ENCODE data around the gene TBC1D22B.

TBC1D22B gene

DNA sequence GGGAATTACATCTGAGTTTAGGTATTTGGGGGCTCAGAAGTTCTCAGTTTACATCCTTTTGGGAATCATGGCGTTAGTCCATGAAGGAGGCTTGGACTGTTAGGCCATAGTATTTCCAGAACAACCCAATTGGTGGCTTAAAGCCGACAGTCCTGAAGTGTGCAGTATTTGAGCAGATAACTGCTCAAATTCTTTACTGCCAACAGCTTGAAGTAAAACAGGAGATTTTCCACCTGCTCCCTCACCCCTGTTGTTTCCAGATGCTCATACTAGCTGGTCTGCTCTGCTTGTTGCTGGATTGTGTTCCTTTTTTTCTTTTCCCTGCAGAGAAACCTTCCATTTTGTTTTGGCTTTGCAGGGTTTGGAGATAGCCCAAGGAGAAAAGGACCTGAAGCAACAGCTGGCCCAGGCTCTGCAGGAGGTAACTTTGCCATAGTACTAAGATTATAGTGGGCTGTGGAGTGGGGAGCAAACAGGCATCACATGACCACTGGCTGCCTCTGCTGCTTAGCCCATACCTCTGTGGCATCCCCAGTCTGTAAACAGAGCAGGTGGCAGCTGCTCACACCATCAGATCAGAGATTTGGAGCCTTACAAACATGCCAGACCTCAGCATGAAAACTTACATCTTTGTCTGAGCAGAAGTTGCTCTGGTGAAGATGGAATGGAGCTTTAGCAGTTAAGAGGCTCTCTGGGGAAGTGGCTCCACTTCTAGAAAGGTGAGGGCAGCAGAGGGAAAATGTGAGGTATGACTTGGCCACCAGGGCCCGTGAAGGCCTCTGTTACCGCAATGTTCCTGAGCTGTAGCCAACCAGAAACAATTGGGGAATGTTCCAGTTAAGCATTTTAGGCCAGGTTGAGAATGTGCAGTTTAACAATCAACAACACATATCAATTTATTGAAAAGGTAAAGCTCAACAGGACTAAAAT lies 113.8 kb downstream of the TBC1D22B start:
- no peaks in the 10 kb centered on the region for H3K27me3 ChIP-seq
- TF ChIP-seq, protein P1, sequence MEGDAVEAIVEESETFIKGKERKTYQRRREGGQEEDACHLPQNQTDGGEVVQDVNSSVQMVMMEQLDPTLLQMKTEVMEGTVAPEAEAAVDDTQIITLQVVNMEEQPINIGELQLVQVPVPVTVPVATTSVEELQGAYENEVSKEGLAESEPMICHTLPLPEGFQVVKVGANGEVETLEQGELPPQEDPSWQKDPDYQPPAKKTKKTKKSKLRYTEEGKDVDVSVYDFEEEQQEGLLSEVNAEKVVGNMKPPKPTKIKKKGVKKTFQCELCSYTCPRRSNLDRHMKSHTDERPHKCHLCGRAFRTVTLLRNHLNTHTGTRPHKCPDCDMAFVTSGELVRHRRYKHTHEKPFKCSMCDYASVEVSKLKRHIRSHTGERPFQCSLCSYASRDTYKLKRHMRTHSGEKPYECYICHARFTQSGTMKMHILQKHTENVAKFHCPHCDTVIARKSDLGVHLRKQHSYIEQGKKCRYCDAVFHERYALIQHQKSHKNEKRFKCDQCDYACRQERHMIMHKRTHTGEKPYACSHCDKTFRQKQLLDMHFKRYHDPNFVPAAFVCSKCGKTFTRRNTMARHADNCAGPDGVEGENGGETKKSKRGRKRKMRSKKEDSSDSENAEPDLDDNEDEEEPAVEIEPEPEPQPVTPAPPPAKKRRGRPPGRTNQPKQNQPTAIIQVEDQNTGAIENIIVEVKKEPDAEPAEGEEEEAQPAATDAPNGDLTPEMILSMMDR (IDR thresholded peaks at IDR 0.05; ENCODE audit: low read depth, low read length): no peak
- no peaks in the 10 kb centered on the region for H3K4me1 ChIP-seq
- no peak overlapping the region for H3K4me3 ChIP-seq (ENCODE audit: low read depth, low read length)
- no peaks in the 10 kb centered on the region for H3K9me3 ChIP-seq
- DNase-seq: no peak
- H3K36me3 ChIP-seq: peaks cover 33% of the 10 kb centered on the region

DNA sequence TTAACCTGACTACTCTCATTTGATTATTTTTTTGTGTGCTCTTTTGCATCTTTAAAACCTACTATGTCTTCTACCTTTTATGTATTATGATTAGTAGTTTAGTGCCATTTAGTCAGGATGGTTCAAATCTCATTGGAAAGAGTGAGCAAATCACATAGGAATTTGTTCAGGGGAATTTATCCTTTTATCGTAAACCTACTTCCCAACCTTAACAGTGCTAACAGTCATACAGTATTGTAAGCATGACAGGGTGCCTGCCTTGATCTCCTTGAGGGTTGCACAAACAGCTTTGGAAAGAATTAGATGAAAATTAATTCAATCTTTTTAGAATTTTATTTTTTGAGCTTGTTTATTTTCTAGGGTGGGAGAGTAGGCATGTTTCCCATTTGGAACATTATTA lies 114.5 kb downstream of the TBC1D22B start:
- Histone ChIP-seq H3K36me3 (peaks cover 33% of the 10 kb centered on the region), H3K4me3 (ENCODE audit: low read depth, low read length) (no peak overlapping the region), H3K4me1 (no peaks in the 10 kb centered on the region), H3K27me3 (no peaks in the 10 kb centered on the region), H3K9me3 (no peaks in the 10 kb centered on the region)
- DNase-seq: no peak
- TF ChIP-seq, protein P1 (IDR thresholded peaks at IDR 0.05; ENCODE audit: low read depth, low read length): no peak

DNA sequence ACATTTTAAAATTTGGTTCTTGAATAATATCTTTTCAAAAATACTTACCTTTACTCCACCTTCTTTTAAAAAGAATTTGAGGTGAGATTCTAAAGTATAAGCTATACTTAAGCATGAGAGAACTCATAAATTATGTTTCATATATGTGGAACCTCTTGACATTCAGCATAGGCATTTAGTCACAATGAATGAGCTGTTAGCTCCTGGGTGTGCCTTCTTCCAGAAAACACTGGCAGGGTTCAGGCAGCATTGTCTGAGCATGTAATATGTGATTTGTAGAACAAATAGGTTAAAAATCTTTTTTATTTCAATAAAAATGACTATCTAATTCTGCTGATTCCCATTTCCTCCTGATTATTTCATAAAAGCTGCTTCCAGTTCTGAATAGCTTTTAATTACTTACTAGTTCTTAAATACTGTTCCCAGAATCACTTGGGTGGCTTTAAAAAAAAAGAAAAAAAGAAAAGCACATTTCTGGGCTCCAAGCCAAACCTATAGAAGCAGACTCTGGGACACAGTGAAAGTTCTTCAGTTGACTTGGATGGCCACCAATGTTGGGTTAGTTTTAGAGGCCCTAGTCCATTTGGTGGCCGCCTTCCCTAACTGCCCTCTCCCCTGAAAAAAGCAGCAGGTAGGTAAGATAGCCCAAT lies 116.4 kb downstream of the TBC1D22B start:
- no peaks in the 10 kb centered on the region for H3K27me3 ChIP-seq
- peaks cover 27% of the 10 kb centered on the region for H3K36me3 ChIP-seq
- H3K4me3 ChIP-seq (ENCODE audit: low read depth, low read length): no peak overlapping the region
- DNase-seq: no peak
- TF ChIP-seq, protein P1 (IDR thresholded peaks at IDR 0.05; ENCODE audit: low read depth, low read length): no peak
- H3K9me3 ChIP-seq: no peaks in the 10 kb centered on the region
- H3K4me1 ChIP-seq: no peaks in the 10 kb centered on the region

DNA sequence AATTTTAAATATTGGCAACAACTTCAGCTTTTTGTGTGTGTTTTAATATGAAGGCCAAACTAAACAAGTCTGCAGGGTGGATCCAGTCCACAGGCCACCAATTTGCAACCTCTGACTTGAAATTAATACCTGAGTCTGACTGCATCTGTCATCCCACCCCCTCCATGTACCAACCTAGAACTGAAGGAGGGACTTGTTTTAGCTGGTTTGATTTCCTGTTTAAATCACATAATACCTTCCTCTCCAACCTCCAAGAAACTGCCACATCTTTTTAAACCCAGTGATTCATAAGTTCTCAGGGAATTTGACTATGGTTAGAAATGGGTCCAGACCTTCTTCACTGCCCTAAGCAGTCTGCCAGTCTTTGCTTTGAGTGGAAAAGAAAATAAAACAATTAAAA lies 117.8 kb downstream of the TBC1D22B start:
- Histone ChIP-seq H3K9me3 (no peaks in the 10 kb centered on the region), H3K4me3 (ENCODE audit: low read depth, low read length) (no peak overlapping the region), H3K27me3 (no peaks in the 10 kb centered on the region), H3K36me3 (peaks cover 23% of the 10 kb centered on the region), H3K4me1 (no peaks in the 10 kb centered on the region)
- TF ChIP-seq, protein P1 (IDR thresholded peaks at IDR 0.05; ENCODE audit: low read depth, low read length): no peak
- no peak for DNase-seq

DNA sequence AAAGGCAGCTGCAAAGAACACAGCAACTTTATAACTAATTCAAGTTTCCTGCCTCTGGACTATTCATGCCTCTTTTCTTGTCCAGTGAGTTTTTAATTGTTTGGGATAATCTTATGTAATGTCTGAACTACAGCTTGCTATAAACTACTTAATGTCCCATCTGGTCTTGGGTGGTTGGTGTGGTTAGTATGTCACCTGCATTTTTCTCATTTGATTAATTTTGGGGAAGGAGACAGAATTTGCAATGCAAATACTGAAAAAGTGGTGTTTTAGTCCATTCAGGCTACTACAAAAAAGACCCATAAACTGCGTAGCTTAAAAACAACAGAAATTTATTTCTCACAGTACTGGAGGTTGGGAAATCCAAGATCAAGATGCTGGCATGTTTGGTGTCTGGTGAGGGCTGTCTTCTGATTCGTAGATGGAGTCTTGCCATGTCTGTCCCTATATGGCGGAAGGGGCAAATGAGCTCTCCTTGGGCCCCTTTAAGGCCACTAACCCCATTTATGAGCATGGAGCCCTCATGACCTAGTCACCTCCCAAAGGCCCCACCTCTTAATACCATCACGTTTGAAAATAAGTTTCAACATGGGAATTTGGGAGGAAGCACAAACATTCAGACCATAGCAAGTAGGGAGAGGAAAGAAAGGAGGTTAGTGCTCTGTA lies 118.6 kb downstream of the TBC1D22B start:
- H3K27me3 ChIP-seq: no peaks in the 10 kb centered on the region
- no peak for DNase-seq
- peaks cover 20% of the 10 kb centered on the region for H3K36me3 ChIP-seq

More for the DNA sequence above, 118.6 kb downstream of the TBC1D22B start:
- Histone ChIP-seq H3K4me1 (no peaks in the 10 kb centered on the region), H3K4me3 (ENCODE audit: low read depth, low read length) (no peak overlapping the region), H3K9me3 (no peaks in the 10 kb centered on the region)
- TF ChIP-seq, protein P1 (IDR thresholded peaks at IDR 0.05; ENCODE audit: low read depth, low read length): no peak

Measured in BE2C (cell line).